ENCODE measurements around the gene NUDT12. TPM values are rescaled to one million over a fixed set of nuclear protein-coding genes. Genes with fewer than 3 reads are reported as not detected.

NUDT12 gene
- total and polyA plus RNA-seq, 7 donors = 5.0 to 12.6 (median 7.6) TPM

DNA sequence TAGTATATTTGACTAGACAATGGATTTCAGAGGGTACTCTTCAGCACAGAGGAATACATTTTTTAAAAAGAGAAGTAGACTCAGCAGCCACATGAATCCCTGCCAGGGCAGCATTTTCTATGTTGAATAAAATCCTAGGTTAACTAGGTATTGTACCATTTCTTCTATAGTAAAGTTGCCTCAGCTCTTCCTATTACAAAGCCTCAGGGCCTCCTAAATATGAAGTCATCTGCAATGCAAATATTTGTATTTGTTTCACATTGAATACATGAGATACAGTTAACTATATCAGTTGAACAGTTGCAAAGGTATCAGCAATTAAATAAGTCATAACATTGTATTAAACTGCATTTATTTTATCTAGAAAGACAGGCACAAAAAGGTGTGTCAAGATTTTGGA is 59.5 kb downstream of the NUDT12 start:
- Histone ChIP-seq H3K9me3 (no peaks in the 10 kb centered on the region), H3K27me3 (ENCODE audit: insufficient read depth in 3 of 3, low read length in 2 of 3) (no peaks in the 10 kb centered on the region), H3K4me1 (peaks cover 19% of the 10 kb centered on the region), H3K4me3 (no peak overlapping the region), H3K36me3 (ENCODE audit: insufficient read depth in 1 of 2, low read depth in 1 of 2) (no peaks in the 10 kb centered on the region), H3K27ac (no peak overlapping the region)
- intact Hi-C loops (cut with DNase I) = no loop called here
- TF ChIP-seq, protein P1, sequence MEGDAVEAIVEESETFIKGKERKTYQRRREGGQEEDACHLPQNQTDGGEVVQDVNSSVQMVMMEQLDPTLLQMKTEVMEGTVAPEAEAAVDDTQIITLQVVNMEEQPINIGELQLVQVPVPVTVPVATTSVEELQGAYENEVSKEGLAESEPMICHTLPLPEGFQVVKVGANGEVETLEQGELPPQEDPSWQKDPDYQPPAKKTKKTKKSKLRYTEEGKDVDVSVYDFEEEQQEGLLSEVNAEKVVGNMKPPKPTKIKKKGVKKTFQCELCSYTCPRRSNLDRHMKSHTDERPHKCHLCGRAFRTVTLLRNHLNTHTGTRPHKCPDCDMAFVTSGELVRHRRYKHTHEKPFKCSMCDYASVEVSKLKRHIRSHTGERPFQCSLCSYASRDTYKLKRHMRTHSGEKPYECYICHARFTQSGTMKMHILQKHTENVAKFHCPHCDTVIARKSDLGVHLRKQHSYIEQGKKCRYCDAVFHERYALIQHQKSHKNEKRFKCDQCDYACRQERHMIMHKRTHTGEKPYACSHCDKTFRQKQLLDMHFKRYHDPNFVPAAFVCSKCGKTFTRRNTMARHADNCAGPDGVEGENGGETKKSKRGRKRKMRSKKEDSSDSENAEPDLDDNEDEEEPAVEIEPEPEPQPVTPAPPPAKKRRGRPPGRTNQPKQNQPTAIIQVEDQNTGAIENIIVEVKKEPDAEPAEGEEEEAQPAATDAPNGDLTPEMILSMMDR (IDR thresholded peaks at IDR 0.05) = no peak
- ATAC-seq (no peak), DNase-seq (no peak)

DNA sequence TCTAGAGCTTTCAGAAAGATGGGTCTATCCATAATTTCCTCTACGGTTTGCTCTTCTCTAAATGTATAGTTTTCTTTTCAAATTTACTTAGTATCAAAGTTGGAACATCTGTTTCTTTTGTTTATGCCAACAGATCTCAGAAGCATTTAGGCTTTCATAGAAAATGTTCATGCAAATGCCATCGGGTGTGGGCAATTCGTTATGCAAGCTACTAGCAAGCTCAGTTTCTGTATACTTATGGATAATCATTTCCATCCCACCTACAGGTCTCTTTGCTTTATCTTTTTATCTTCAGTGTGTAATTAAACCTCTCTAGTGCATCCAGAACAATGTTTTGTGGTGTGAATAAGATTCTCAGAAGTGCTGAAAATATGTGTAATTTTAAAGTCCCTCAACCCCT is 59.9 kb downstream of the NUDT12 start:
- DNase-seq = no peak
- Histone ChIP-seq H3K27me3 (ENCODE audit: insufficient read depth in 3 of 3, low read length in 2 of 3) (no peaks in the 10 kb centered on the region), H3K4me3 (no peak overlapping the region), H3K9me3 (no peaks in the 10 kb centered on the region), H3K36me3 (ENCODE audit: insufficient read depth in 1 of 2, low read depth in 1 of 2) (no peaks in the 10 kb centered on the region), H3K4me1 (peaks cover 22% of the 10 kb centered on the region), H3K27ac (no peak overlapping the region)
- ATAC-seq = no peak
- intact Hi-C loops (cut with DNase I) = no loop called here
- WGBS, 3 donors = 71 to 74% (median 72%) methylated on average over 3 of the region's 3 CpGs
- TF ChIP-seq, protein P1 (IDR thresholded peaks at IDR 0.05) = no peak

Measured in psoas muscle (tissue), 8 donors.